HepG2 (cell line): ENCODE results near the gene IL4I1. TPM values are rescaled to one million over a fixed set of nuclear protein-coding genes. Genes with fewer than 3 reads are reported as not detected.
A peak's percentile ranks its signal among the peaks of the same experiment; 100 is the strongest.

Experiments used
- ATF4 ChIP-seq, 2 experiments: fragments of 450-650 bp in 1 of 2; sonication (generic) in 1 of 2; formaldehyde crosslinking; IDR thresholded peaks; 2 replicates each; pipeline versions ENCODE4 v1.5.0 to v1.8.0; 2020 to 2022; ENCODE audit warnings: mild to moderate bottlenecking in 1 of 2, missing genetic modification reagents in 1 of 2
- ELF4 ChIP-seq: sonication (generic); formaldehyde crosslinking; IDR thresholded peaks from 2 replicates; pipeline ENCODE4 v1.5.0; 2020; ENCODE audit warnings: missing genetic modification reagents, mild to moderate bottlenecking, moderate library complexity, borderline replicate concordance
- GLI4 ChIP-seq: sonication (generic); formaldehyde crosslinking; IDR thresholded peaks from 2 replicates; pipeline ENCODE4 v1.5.1; 2020; ENCODE audit warnings: missing genetic modification reagents, mild to moderate bottlenecking, moderate library complexity, borderline replicate concordance
- HNF4A ChIP-seq: sonication (generic); formaldehyde crosslinking; IDR thresholded peaks from 2 replicates; pipeline ENCODE4 v1.4.0; 2020; ENCODE audit warnings: missing genetic modification reagents
- HNRNPL ChIP-seq: fragments of 200-400 bp; formaldehyde crosslinking; IDR thresholded peaks from 2 replicates; pipeline ENCODE4 v1.6.1; 2017; ENCODE audit warnings: mild to moderate bottlenecking, low read depth, low read length
- HOXA3 ChIP-seq: sonication (generic); formaldehyde crosslinking; IDR thresholded peaks from 2 replicates; pipeline ENCODE4 v1.5.0; 2020; ENCODE audit warnings: missing genetic modification reagents
- IRX3 ChIP-seq: sonication (generic); formaldehyde crosslinking; IDR thresholded peaks from 2 replicates; pipeline ENCODE4 v1.8.1; 2023; ENCODE audit warnings: mild to moderate bottlenecking, low read depth, missing genetic modification reagents, borderline replicate concordance
- MLLT10 ChIP-seq: sonication (generic); formaldehyde crosslinking; IDR thresholded peaks from 2 replicates; pipeline ENCODE4 v1.4.0; 2020; ENCODE audit warnings: missing genetic modification reagents
- MYC ChIP-seq: sonication (generic); formaldehyde crosslinking; IDR thresholded peaks from 2 replicates; pipeline ENCODE4 v1.9.0; 2021; ENCODE audit warnings: missing genetic modification reagents, borderline replicate concordance
- NFYC ChIP-seq: IDR thresholded peaks from 2 replicates; pipeline ENCODE4 v1.6.1; 2016; ENCODE audit warnings: missing genetic modification reagents, missing compliant biosample characterization
- NR2C2 ChIP-seq: sonication (generic); formaldehyde crosslinking; IDR thresholded peaks from 2 replicates; pipeline ENCODE4 v1.4.0; 2020; ENCODE audit warnings: missing genetic modification reagents, mild to moderate bottlenecking, moderate library complexity, borderline replicate concordance
- NR2F2 ChIP-seq: IDR thresholded peaks from 2 replicates; pipeline ENCODE4 v1.6.1; 2012; ENCODE audit warnings: low read depth, inconsistent platforms, borderline replicate concordance
- PHB2 ChIP-seq: fragments of 450-650 bp; IDR thresholded peaks from 2 replicates; pipeline ENCODE4 v1.6.1; 2018; ENCODE audit not compliant: partially characterized antibody
- STAT6 ChIP-seq: sonication (generic); formaldehyde crosslinking; IDR thresholded peaks from 2 replicates; pipeline ENCODE4 v1.4.0; 2020; ENCODE audit warnings: missing genetic modification reagents, mild to moderate bottlenecking, borderline replicate concordance
- TFAP4 ChIP-seq: sonication (generic); IDR thresholded peaks from 2 replicates; pipeline ENCODE4 v1.6.1; 2016; ENCODE audit warnings: low read depth, borderline replicate concordance
- ZBED4 ChIP-seq: sonication (generic); formaldehyde crosslinking; IDR thresholded peaks from 2 replicates; pipeline ENCODE4 v1.4.0; 2020; ENCODE audit warnings: missing genetic modification reagents, borderline replicate concordance
- ZKSCAN5 ChIP-seq: sonication (generic); formaldehyde crosslinking; IDR thresholded peaks from 2 replicates; pipeline ENCODE4 v1.5.1; 2020; ENCODE audit warnings: mild to moderate bottlenecking, missing genetic modification reagents
- ZNF510 ChIP-seq: sonication (generic); formaldehyde crosslinking; IDR thresholded peaks from 2 replicates; pipeline ENCODE4 v1.4.0; 2020; ENCODE audit warnings: low read depth, mild to moderate bottlenecking, missing genetic modification reagents
- ZNF556 ChIP-seq: sonication (generic); formaldehyde crosslinking; IDR thresholded peaks from 2 replicates; pipeline ENCODE4 v1.4.0; 2020; ENCODE audit warnings: mild to moderate bottlenecking, missing genetic modification reagents, borderline replicate concordance
- ZNF746 ChIP-seq: sonication (generic); formaldehyde crosslinking; IDR thresholded peaks from 2 replicates; pipeline ENCODE4 v1.8.0; 2022; ENCODE audit warnings: mild to moderate bottlenecking, missing genetic modification reagents
- ZNF777 ChIP-seq: sonication (generic); formaldehyde crosslinking; IDR thresholded peaks from 2 replicates; pipeline ENCODE4 v1.4.0; 2020; ENCODE audit warnings: missing genetic modification reagents
- polyA plus RNA-seq, 8 experiments: library from polyadenylated mRNA; depleted of rRNA in 3 of 8; stranded (reverse) in 7 of 8; unstranded in 1 of 8; fragments of >200 nt; fragmentation: Illumina TruSeq in 4 of 8; extraction: Trizol in 4 of 8; gene quantifications; 2 replicates each; pipeline versions ENCODE4 v1.2.1 to v1.2.3, GENCODE V29; 2011 to 2016; ENCODE audit warnings: low read depth in 4 of 8, missing spikeins in 1 of 8, mixed read lengths in 1 of 8; ENCODE audit not compliant: insufficient read depth in 1 of 8
- total RNA-seq, 5 experiments: library from RNA; depleted of rRNA; stranded (reverse); fragments of >200 nt; fragmentation: Illumina TruSeq; extraction: Trizol; gene quantifications; 2 replicates each; pipeline ENCODE4 v1.2.3, GENCODE V29; 2016; ENCODE audit warnings: low read depth in 1 of 5

The IL4I1 gene
- total and polyA plus RNA-seq, 2 of the 13 experiments (the other 11 are each of a cell fraction or from before 2014, with no cell fraction given): not detected

GRCh38 chr19:49877020-49877878, 19.4 kb downstream of the IL4I1 start, which contains the start of the genes AKT1S1 and TBC1D17 (continued):
- TF ChIP-seq ZNF746 (CRISPR knock-in tag) (no peak), ZKSCAN5 (CRISPR knock-in tag) (no peak), ATF4 (CRISPR knock-in tag; IDR thresholded peaks at IDR 0.05) (no peak; a peak in 1 of 4 replicates), ZNF777 (CRISPR knock-in tag) (no peak), ELF4 (CRISPR knock-in tag) (peak; percentile 54; the same call in 1 of the 2 replicates), TFAP4 (peak; percentile 77; the same call in 1 of the 2 replicates), HNRNPL (no peak), NR2C2 (CRISPR knock-in tag) (peak; percentile 80), GLI4 (no peak), HNF4A (CRISPR knock-in tag) (peak; percentile 1; the same call in 1 of the 2 replicates), IRX3 (CRISPR knock-in tag) (no peak), NFYC (CRISPR knock-in tag) (peak; percentile 19; the same call in 1 of the 2 replicates), STAT6 (CRISPR knock-in tag) (0 out of 2 replicates have a peak, but pooled peaks have one; percentile 49), PHB2 (no peak), ZNF510 (CRISPR knock-in tag) (no peak), ZNF556 (CRISPR knock-in tag) (no peak; the same call in 1 of the 2 replicates), HOXA3 (peak; percentile 100), MLLT10 (CRISPR knock-in tag) (no peak), ZBED4 (CRISPR knock-in tag) (peak; percentile 51; the same call in 1 of the 2 replicates), NR2F2 (no peak), MYC (CRISPR knock-in tag) (peak; percentile 86)
